DND-41 (cell line): ENCODE measurements around the gene PGLYRP1.

ENCODE experiments used
- CTCF ChIP-seq: IDR thresholded peaks from 2 replicates; pipeline ENCODE4 v1.5.1; 2012; ENCODE audit warnings: borderline replicate concordance, low read length, moderate library complexity, mild to moderate bottlenecking; ENCODE audit not compliant: poor library complexity, severe bottlenecking; ENCODE audit errors: extremely low read depth
- EZH2 ChIP-seq: IDR thresholded peaks from 3 replicates; pipeline ENCODE4 v1.6.1; 2012; ENCODE audit warnings: borderline replicate concordance, low read depth, mild to moderate bottlenecking, moderate library complexity, low read length, inconsistent platforms; ENCODE audit not compliant: severe bottlenecking

GRCh38 chr19:46040952-46041500 lies 18.2 kb upstream of the PGLYRP1 start, which contains the start of gene IGFL4:
- no peak for TF ChIP-seq CTCF
- no peak for TF ChIP-seq EZH2
